T-helper 2 cell (primary cell): ENCODE data around the gene ZNF579.

Experiments used
- DNase-seq, 5 experiments: peaks; one replicate each; pipeline versions ENCODE4 v3.0.0 to v3.0.0-alpha.2; 2012 to 2022

Gene ZNF579

DNA sequence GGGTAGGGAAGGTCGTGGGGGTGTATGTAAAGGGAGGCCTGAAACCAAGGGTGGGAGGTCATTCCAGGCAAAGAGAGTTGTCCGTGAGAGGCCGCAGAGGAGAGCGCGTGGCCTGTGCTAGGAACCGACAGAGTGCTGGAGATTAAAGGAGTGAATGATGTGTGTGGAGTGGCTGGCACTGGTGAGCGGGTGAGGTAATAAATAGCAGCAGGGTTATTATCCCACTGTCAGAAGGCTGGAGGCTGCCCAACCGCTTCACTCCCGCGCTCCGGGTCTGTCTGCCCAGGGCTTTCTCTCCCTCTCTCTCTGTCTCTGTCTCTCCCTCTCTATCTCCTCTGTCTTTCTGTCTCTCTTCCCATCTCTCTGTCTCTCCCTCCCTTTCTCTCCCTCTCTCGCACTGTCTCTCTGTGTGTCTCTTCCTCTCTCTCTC is 17.4 kb downstream of the ZNF579 start:
- DNase-seq, result no peak

DNA sequence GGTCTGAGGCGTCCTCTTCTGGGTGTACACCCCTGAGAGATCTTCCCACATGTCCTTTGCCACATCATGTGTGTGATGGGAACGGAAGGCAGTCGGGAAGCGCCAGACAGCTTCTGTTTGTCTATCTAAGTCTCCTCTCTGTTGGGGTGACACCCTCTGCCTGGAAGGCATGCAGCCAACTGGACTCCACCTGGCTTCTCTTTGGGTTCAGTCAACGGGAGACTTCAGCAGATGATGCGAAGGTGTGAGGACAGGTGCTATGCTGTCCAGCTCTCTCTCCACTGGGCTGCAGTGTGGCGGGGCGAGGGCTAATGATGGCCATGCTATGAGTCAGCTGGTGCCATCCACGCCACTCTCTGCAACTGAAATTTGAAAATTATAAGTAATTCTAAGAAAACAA is 21.0 kb downstream of the ZNF579 start:
- DNase-seq, result no peak

DNA sequence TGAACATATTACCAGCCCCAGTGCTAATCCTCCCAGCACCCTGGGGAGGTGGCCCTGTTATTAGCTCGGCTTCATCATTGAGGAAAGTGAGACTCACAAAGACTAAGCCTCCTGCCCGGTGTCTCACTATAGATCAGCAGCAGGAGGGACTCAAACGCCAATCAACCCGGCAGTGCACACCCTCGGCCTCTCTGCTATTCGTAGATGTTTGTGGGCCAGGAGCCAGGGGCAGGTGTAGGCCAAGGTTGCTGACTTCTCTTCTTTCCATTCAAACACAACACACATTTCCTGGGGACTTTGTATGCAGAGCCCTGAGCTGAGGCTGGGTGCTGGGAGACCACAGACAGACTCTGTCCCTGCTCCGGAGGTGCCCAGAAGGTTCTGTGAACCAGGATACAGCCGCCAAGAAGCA is 25.9 kb downstream of the ZNF579 start:
- no peak for DNase-seq

DNA sequence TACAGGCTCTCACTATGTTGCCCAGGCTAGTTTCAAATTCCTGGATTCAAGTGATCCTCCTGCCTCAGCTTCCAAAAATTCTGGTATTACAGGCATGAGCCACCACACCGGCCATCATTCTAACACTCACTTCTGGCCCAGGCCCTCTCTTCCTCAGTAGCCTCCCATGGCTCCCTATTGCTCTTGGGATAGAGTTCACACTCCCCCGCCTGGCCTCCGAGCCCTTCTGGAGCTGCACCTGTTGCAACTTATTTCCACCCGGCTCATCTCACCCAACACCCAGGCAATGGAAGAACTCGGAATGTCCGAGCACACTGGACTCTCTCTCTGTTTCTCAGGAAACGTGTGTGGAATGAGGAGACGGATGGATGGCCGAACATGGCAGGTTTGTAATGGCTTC is 26.3 kb downstream of the ZNF579 start:
- no peak for DNase-seq

DNA sequence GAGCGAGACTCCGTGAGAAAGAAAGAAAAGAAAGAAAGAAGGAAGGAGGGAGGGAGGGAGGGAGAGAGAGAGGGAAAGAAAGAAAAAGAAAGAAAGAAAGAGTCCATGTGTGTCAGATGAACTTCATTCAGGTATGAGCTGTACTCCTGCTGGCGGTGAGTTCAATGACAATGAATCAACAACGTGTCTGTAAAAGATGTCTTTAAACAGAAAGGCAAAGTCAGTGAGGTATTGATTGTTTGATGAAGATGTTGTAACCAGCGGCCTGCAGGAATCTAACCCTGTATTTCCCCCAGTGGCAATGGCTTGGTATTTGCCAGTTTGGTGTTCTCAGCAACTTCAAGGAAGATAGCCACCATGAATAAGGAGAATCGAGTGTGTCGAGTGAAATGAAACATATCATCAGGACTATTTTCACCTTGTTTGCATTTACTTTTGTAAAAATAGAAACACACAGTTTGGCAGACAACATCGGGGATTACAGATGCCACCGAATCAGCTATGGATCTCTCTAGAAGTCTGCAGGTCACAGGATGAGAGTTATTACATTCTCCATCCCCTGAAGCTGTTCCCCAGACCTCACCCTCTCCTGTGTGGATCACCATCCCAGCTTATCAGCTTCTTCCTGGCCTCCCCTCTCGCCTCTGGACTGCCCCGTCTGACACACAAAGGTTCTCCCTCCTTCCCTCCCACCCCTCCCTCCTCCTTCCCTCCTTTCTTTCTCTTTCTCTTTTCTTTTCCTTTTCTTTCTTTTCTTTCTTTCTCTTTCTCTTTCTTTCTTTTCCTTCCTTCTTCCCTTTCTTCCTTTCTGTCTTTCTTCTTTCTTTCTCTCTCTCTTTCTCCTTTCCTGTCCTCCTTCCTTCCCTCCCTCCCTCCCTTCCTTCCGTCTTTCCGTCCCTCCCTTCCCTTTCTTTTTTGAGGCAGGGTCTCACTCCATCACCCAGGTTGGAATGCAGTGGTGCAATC is 27.1 kb downstream of the ZNF579 start:
- no peak for DNase-seq

DNA sequence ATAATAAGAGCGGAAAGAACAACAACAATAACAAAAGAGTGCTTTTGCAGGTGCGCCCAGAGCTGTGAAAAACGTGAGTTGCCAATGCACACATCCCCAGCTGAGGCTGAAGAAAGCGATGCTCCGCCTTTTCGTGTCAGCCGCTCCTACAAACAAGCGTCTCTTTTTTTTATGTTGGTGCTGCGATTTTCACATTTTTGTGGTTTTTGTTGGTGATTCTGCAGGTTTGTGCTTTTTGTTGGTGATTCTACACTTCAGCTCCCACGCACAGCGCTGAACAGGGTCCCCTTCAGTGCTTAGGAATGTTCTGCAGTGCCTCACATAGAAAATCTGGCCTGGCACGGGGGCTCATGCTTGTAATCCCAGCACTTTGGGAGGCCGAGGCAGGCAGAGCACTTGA is 28.0 kb downstream of the ZNF579 start:
- no peak for DNase-seq

DNA sequence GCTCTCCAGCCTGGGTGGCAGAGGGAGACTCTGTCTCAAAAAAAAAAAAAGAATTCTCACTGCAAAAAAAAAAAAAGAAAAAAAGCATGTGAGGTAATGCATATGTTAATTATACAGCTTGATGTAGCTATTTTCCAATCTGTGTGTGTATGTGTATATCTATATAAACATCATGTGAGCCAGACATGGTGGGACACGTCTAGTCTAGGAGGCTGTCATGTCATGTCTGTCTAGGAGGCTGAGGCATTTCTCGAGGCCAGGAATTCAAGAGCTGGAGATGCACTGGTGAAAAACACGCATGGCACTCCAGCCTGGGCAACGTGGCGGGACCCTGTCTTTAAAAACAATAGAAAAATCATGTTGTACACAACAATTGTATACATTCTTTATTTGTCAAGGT is 28.4 kb downstream of the ZNF579 start:
- DNase-seq, result no peak

DNA sequence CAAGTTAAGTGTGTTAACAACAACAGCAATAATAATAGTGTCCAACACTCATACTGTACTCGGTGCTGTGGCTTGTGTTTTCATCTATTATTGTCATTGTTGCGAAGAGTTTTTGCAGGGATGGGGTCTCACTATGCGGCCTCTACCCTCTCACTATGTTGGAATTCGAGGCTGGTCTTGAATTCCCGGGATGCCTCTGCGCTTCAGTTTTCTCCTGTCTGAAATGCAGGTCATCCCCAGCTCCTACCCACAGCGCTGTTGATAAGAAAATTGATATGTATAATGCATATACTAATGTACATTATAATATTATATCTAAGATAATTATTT is 30.4 kb downstream of the ZNF579 start:
- no peak for DNase-seq

DNA sequence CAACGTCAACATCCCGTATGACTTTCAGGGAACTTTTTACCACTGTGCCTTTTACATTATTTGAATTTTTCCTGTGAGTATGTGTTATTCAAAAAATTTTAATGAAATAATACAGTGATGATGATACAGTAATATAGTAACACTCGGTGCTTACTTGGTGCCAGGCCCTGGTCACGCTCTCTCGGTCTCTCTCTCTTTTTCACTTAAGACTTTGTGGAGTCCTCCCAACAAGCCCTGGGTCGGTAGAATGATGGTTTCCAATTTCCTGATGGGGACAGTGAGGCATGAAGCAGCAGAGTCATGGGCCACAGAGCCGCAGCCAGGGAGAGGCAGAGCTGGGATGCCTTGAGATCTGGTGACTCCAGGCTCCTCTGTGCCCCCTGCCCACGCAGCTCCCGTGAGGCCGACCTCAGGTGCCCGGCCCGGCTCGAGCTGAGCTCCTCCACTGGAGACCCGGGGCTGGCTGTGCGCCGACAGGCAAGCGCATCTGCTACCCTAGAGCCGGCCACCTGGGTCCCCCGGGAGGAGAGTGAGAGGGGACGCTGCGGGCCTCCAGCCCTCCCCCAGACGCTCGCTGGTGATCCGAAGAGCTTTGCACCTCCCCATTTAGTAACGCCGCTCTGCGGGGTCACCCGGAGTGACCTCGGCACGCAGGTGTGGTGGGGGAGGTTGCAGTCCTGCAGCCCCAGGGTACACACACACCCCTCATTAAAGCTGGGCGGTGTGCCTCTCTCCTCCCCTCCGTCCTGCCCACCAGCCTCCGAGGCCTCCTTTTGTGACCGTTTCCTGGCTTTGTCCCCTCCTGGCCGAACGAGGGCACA is 30.9 kb downstream of the ZNF579 start:
- no peak for DNase-seq

DNA sequence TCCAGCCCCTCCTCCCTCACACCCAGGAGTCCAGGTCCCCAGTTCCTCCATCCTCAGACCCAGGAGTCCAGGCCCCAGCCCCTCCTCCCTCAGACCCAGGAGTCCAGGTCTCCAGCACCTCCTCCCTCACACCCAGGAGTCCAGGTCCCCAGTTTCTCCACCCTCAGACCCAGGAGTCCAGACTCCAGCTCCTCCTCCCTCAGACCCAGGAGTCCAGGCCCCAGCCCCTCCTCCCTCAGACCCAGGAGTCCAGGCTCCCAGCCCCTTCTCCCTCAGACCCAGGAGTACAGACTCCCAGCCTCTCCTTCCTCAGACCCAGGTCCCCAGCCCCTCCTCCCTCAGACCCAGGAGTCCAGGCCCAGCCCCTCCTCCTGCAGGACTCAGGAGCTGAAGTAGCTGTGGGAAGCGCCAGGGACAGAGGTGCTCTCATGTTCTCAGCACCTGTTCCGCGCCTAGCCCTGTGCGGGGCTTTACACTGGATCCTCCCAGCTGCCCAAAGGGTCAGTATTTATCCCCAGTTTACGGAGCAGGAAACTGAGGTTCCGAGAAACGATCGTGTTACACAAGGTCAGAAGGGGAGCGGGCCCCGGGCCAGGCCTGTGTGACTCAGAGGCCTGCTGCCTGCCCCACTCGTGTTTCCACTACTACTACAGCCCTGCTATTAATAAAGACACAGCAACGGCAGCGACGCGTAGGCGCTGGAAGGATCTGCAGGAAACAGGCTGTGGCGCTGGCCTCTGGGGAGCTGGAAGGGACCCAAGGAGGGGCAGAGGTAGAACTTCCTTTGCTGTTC is 33.6 kb downstream of the ZNF579 start:
- no peak for DNase-seq

DNA sequence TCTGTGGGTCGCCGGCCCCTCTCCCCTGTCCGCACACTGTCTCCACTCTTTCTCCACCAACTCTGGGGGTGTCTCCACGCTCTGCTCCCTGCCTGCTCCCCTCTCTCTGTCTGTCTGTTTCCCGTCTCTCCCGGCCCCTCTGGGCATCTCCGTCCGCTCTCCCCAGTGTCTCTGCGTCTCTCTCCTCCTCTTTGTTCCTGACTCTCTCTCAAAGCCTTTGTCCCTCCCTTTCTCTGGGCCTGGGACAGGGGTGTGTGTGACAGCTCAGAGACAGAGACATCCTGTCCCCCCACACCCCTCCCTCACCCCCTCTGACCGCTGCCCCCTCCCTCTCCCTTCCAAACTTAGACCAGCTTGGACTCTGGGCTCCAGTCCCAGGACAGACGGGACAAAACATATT is 34.6 kb downstream of the ZNF579 start:
- DNase-seq, result no peak

DNA sequence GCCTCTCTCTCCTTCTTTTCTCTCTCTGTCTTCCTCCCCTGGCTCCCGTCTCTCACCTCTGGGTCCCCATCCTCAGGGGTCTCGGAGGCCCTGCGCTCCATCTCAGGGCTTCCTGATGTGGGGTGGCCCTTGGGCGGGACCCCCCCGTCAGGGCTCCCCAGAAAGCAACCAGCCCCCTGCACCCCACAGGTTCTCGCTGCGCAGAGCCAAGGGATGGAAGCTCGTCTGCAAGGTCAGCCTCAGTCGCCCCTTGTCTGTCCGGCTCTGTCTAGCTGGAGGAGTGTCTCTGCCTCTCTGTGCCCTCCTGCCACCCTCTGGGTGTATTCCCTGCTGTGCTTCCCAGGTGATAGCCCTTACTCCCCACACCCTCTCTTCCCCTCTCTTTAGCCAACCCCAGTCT is 35.2 kb downstream of the ZNF579 start, which contains the start of gene SBK3:
TSS of gene SBK3 (minus strand) at position 101 of the 400 bp plus-strand sequence. CDS start at position 101, 0 bp downstream.
- DNase-seq, result no peak

DNA sequence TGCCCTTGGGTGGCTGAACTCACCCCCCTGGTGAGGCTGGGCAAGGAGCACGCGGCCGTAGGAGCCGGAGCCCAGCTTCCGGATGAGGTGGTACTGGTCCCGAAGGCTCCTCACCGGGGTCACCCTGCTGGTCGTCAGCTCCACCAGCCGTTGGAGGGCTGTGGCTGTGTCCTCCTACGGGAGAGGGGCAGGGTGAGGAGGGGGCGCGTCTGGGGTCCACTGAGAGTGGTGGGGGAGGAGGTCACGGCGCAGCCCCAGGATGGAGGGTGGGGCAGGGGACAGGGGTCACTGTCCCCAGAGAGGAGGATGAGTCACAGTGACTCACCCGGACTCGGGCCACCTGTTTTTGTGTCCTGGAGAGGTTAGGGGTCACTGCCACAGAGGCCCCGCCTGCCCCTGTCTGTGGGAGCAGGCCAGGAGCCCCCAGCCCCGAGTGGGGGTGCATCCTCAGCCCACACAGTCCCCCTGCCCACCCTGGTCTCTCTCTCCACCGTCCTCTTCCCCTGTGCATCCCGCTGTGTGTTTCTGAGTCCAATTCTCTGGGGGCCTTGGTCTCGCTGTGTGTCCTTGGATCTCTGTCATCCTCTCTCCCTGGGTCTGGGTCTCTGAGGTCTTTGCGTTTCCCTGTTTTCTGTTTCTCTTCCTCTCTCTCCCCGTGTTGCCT is 35.7 kb downstream of the ZNF579 start:
- no peak for DNase-seq

DNA sequence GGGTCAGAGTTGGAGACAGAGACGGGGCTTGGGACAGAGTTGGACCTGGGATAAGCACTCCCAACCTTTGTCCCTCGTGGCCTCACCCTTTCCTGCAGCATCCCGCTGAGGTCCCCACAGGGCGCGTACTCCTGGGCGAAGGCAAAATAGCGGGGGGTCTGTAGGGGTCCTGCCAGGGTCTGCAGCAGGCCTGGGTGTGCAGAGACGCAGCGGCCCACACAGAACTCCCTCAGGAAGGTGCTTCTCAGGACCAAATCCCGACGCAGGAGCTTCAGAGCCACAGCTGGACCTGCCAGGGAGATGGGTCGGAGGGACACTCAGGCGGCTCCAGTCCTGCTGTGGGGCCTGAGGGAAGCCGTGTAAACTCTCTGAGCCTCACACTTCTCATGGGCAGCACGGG is 36.6 kb downstream of the ZNF579 start:
- DNase-seq, result no peak

DNA sequence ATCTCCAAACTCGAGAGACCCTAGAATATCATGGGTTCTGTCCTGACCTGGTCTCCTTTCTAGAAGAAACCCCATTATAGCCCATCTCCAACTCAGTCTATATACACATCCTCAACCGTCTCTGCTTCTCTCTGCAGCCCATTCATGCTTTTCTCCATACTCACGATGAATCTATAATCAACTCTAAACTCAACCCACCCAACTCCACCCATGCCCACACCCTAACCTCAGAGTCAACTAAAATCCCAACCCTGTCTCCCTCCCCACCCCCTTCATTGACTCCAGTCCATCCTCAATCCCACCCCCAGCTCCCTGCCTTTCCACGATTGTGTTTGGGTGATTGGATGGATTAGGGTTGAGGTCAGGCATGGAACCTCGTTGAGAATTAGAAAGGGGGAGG is 37.1 kb downstream of the ZNF579 start:
- DNase-seq, result no peak

DNA sequence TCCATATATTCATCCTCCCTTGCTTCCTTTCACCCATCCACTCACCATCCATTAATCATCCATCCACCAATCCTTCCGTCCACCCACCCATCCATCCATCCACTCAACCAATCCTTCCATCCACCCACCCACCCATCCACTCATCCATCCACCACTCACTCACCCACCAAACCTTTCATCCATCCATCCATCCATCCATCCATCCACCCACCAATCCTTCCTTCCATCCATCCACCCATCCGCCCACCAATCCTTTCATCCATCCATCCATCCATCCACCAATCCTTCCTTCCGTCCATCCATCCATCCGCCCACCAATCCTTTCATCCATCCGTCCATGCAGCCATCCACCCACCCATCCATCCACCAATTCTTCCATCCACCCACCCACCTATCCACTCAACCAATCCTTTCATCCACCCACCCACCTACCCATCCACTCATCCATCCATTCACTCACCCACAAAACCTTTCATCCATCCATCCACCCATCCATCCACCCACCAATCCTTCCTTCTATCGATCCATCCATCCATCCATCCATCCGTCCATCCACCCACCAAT is 38.3 kb downstream of the ZNF579 start:
- no peak for DNase-seq

DNA sequence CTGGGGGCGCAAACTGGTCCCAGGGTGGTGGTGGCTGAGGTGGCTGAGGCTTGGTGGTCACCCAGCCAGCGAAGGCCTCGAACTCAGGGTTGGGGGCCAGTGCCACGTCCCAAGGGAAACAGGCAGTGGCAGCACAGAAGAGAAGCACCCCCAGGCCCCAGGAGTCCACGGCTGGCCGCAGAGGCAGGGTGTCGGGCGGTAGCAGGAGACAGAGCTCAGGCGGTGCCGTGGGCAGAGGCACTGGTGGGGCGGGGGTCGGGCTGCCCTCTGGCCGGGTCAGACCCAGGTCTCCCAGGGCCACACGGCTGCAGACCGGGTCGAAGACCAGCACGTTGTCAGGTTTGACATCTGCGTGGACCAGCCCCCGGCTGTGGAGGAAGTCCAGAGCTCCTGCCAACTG is 39.6 kb downstream of the ZNF579 start:
- DNase-seq, result no peak

DNA sequence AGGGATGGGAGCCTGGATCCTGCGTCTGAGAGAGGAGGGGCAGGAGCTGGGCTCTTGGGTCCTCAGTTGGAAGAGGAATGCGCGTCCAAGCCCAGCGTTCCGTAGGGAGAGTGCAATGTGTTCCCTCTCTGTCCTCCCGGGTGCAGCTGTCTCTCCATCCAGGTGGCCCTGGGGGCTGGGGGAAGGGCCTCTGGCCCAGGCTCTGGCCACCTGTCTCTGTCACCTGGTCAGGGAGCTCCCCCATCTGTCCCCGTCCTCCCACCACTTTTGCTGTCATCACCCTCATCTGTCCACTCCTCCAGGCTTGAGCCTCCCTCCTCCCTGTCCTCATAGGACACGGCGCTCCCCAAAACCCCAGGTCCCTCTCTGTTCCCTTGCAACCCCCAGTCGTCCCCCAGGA is 40.0 kb downstream of the ZNF579 start:
- DNase-seq, result no peak

DNA sequence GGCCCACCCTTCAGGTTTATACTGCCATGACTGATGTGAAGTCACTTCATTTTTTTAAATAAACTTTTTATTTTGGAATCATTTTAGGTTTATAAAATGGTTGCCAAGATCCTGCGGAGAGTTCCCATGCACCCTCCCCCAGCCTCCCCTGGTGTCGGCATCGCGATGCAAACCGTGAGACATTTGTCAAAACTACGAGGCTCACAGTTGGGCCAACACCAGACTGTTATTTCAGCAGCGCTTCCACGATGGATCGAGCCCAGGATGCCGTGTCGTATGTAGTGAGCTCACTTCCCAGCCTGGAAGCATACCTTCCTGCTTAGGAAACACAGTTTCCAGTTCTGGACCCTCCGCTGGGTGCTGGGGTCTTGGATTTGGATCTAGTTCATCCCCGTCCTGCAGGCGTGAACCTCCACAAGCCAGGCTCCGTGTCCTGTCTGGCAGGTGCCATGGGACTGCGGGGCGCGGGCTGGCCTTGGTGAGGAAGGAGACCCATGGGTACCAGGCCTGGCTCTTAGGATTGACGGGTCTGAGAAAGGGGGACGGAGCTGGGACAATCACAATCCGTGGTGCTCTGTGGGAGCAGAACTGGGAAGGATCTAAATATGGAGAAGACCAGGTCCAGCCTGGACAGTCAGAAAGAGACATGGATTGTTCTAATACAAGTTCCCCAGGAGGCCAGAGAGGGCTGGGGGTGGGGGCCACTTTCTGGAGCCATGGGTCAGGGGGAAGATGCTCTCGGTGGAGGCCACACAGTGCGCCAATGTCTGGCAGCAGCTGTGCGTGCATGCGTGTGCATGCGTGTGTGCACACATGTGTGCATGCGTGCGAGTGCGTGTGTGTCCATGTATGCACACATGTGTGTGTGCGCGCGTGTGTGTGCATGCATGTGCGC is 41.3 kb downstream of the ZNF579 start:
- DNase-seq, result no peak

DNA sequence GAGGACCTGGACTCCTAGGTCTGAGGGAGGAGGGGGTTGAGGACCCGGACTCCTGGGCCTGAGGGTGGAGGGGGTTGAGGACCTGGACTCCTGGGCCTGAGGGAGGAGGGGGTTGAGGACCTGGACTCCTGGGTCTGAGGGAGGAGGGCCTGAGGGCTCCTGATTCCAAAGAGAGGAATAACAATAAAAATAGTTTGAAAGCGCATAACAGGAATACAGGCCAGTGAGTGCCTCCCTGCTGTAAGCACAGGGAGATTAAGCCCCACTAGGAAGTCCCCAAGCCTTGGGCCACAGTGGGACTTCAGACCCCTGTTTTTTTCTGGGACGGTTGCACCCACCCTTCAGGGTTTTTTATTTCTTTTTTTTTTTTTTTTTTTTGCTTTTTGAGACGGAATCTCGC is 42.5 kb downstream of the ZNF579 start:
- DNase-seq, result no peak

DNA sequence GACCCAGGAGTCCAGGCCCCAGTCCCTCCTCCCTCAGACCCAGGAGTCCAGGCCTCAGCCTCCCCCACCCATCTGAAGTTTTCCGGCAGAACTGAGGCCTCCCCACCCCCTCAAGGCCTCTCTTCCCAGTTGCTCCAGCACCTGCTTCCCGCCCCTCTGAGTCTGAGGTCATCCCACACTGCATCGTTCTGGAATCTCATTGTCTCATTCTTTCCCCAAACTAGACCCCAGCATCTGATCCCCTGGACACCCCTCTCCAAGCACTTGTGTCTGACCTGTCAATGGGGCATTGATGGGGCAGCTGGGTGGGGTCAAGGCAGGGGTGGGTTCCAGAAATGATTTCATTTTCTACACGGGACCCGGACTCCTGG is 42.9 kb downstream of the ZNF579 start:
- no peak for DNase-seq
